Loucy (cell line): Measurements from ENCODE around the gene ALDOB.

Experiments used
- H2AFZ ChIP-seq: fragments of 200-600 bp; sonication (generic); 2 replicates; pipeline ENCODE4 v1.6.0; 2016; ENCODE audit warnings: antibody characterized with exemption, mild to moderate bottlenecking, low read length, moderate library complexity
- H3F3A ChIP-seq: fragments of 200-600 bp; 2 replicates; pipeline ENCODE4 v1.6.0; 2016; ENCODE audit warnings: antibody characterized with exemption, low read depth, mild to moderate bottlenecking
- H3K27me3 ChIP-seq: fragments of 200-600 bp; sonication (generic); 2 replicates; pipeline ENCODE4 v1.6.1; 2014; ENCODE audit warnings: low read length, mild to moderate bottlenecking; ENCODE audit not compliant: insufficient read depth, poor library complexity, severe bottlenecking
- H3K36me3 ChIP-seq: fragments of 200-600 bp; sonication (generic); 2 replicates; pipeline ENCODE4 v1.6.1; 2016; ENCODE audit warnings: low read length; ENCODE audit not compliant: insufficient read depth
- H3K4me1 ChIP-seq: fragments of 200-600 bp; sonication (generic); 2 replicates; pipeline ENCODE4 v1.5.1; 2014; ENCODE audit warnings: low read length, mild to moderate bottlenecking; ENCODE audit not compliant: insufficient read depth, poor library complexity, severe bottlenecking
- H3K4me2 ChIP-seq: fragments of 200-600 bp; sonication (generic); 2 replicates; pipeline ENCODE4 v1.6.0; 2014; ENCODE audit warnings: antibody characterized with exemption, low read length, low read depth, mild to moderate bottlenecking; ENCODE audit not compliant: poor library complexity, severe bottlenecking
- H3K4me3 ChIP-seq: fragments of 200-600 bp; sonication (generic); 2 replicates; pipeline ENCODE4 v1.5.1; 2014; ENCODE audit warnings: low read length, mild to moderate bottlenecking, mixed read lengths; ENCODE audit not compliant: poor library complexity, severe bottlenecking
- H3K79me2 ChIP-seq: fragments of 200-600 bp; sonication (generic); 2 replicates; pipeline ENCODE4 v1.6.1; 2014; ENCODE audit warnings: low read length; ENCODE audit not compliant: insufficient read depth
- H3K9ac ChIP-seq: fragments of 200-600 bp; sonication (generic); 2 replicates; pipeline ENCODE4 v1.6.0; 2014; ENCODE audit warnings: mild to moderate bottlenecking, low read depth, low read length, moderate library complexity; ENCODE audit not compliant: poor library complexity, severe bottlenecking
- H3K9me2 ChIP-seq: fragments of 200-600 bp; sonication (generic); replicated peaks from 2 replicates; pipeline ENCODE4 v1.6.1; 2016; ENCODE audit warnings: low read depth, low read length, mixed read lengths
- H3K9me3 ChIP-seq: fragments of 200-600 bp; sonication (generic); 2 replicates; pipeline ENCODE4 v1.6.1; 2014; ENCODE audit warnings: mild to moderate bottlenecking, antibody characterized with exemption, low read length, low read depth; ENCODE audit not compliant: insufficient read depth
- H4K20me1 ChIP-seq: fragments of 200-600 bp; sonication (generic); 2 replicates; pipeline ENCODE4 v1.6.0; 2014; ENCODE audit warnings: antibody characterized with exemption, low read length, mild to moderate bottlenecking; ENCODE audit not compliant: insufficient read depth, poor library complexity, severe bottlenecking
- CTCF ChIP-seq: fragments of 200-600 bp; sonication (generic); conservative IDR thresholded peaks from 2 replicates; pipeline ENCODE4 v1.5.1; 2014; ENCODE audit warnings: mild to moderate bottlenecking, antibody characterized with exemption, low read length
- EZH2phosphoT487 ChIP-seq: fragments of 200-600 bp; IDR thresholded peaks from 2 replicates; pipeline ENCODE4 v1.6.1; 2018; ENCODE audit warnings: antibody characterized with exemption, mild to moderate bottlenecking, moderate library complexity, borderline replicate concordance

ALDOB gene

GRCh38 chr9:101415578-101415977 lies 20.0 kb downstream of the ALDOB start:
- H3K9me2 ChIP-seq: no peaks in the 10 kb centered on the region
- H3F3A ChIP-seq: no peaks in the 10 kb centered on the region
- H3K27me3 ChIP-seq: no peaks in the 10 kb centered on the region
- H3K79me2 ChIP-seq: no peaks in the 10 kb centered on the region
- no peak overlapping the region for H2AFZ ChIP-seq
- no peak overlapping the region for H3K4me3 ChIP-seq
- H3K9ac ChIP-seq: no peak overlapping the region
- H3K4me2 ChIP-seq: no peak overlapping the region
- no peaks in the 10 kb centered on the region for H3K36me3 ChIP-seq
- H4K20me1 ChIP-seq: no peaks in the 10 kb centered on the region
- TF ChIP-seq CTCF (no peak), EZH2phosphoT487 (no peak)
- no peaks in the 10 kb centered on the region for H3K4me1 ChIP-seq
- H3K9me3 ChIP-seq: no peaks in the 10 kb centered on the region

GRCh38 chr9:101414839-101415238 lies 20.7 kb downstream of the ALDOB start:
- H3K9me3 ChIP-seq: no peaks in the 10 kb centered on the region
- no peak overlapping the region for H3K9ac ChIP-seq
- no peaks in the 10 kb centered on the region for H3K4me1 ChIP-seq
- no peak overlapping the region for H2AFZ ChIP-seq
- no peaks in the 10 kb centered on the region for H3F3A ChIP-seq
- no peaks in the 10 kb centered on the region for H4K20me1 ChIP-seq
- no peak overlapping the region for H3K4me2 ChIP-seq
- no peaks in the 10 kb centered on the region for H3K36me3 ChIP-seq
- no peaks in the 10 kb centered on the region for H3K9me2 ChIP-seq
- H3K4me3 ChIP-seq: no peak overlapping the region
- TF ChIP-seq EZH2phosphoT487 (no peak), CTCF (no peak)
- no peaks in the 10 kb centered on the region for H3K27me3 ChIP-seq
- no peaks in the 10 kb centered on the region for H3K79me2 ChIP-seq

GRCh38 chr9:101409079-101409477 lies 26.5 kb downstream of the ALDOB start:
- Histone ChIP-seq H3K9me2 (no peaks in the 10 kb centered on the region), H3K79me2 (no peaks in the 10 kb centered on the region), H3F3A (no peaks in the 10 kb centered on the region), H4K20me1 (no peaks in the 10 kb centered on the region), H3K4me1 (no peaks in the 10 kb centered on the region), H3K9me3 (peaks cover 25% of the 10 kb centered on the region; the same call in 1 of the 2 replicates), H3K9ac (no peak overlapping the region), H3K4me3 (no peak overlapping the region), H3K4me2 (no peak overlapping the region), H3K27me3 (no peaks in the 10 kb centered on the region), H3K36me3 (peaks cover 37% of the 10 kb centered on the region), H2AFZ (no peak overlapping the region)
- TF ChIP-seq CTCF: no peak
- TF ChIP-seq EZH2phosphoT487: no peak
